Measurements from ENCODE around the gene PCDH9.

- TF ChIP-seq CTCF (IDR thresholded peaks at IDR 0.05) (no peak), POLR2A (IDR thresholded peaks at IDR 0.05) (no peak)
Observed at GRCh38 chr13:67049744-67050143, 180.4 kb downstream of the PCDH9 start.

Measured in Peyer's patch (tissue), 4 donors.